Endothelial cell of umbilical vein (primary cell): ENCODE data around the gene TOLLIP. TPM values are rescaled to one million over a fixed set of nuclear protein-coding genes. Genes with fewer than 3 reads are reported as not detected.
A peak's percentile ranks its signal among the peaks of the same experiment; 100 is the strongest.

Source experiments
- BruUV-seq: library from RNA; stranded (reverse); fragments of 400-500 nt; replicated peaks from 2 replicates; lab custom pipeline; 2021; lab: Mats Ljungman, UMichigan
- CTCF ChIA-PET: fragments of 300-600, 350-600 bp; sonication (Branson Sonifier 250); formaldehyde crosslinking; loops from one replicate; lab custom pipeline; 2021; ENCODE audit warnings: antibody characterized with exemption, inconsistent platforms; lab: Charles Lee
- POLR2A ChIA-PET: fragments of 300-600, 350-600 bp; sonication (Branson Sonifier 250); formaldehyde crosslinking; loops from one replicate; lab custom pipeline; 2021; ENCODE audit warnings: antibody characterized with exemption, inconsistent platforms; lab: Charles Lee
- DNase-seq: peaks from one replicate; pipeline ENCODE4 v3.0.0-alpha.2; 2011; ENCODE audit warnings: low read depth, low spot score
- FAIRE-seq: peaks from 2 replicates; lab custom pipeline; 2011; peaks lifted over from hg19 to GRCh38; lab: Jason Lieb, UNC
- H2AFZ ChIP-seq: 2 replicates; pipeline ENCODE4 v1.6.0; 2012; ENCODE audit warnings: low read depth, low read length, control low read depth, inconsistent platforms
- H3K27ac ChIP-seq: 2 replicates; pipeline ENCODE4 v1.5.1; 2011; ENCODE audit warnings: low read depth, mild to moderate bottlenecking, control low read depth, low read length, moderate library complexity; ENCODE audit not compliant: insufficient read depth
- H3K27me3 ChIP-seq, 2 experiments: 2 replicates each; pipeline versions ENCODE4 v1.6.0 to v1.6.1; 2011; ENCODE audit warnings: low read length in 2 of 2, mixed read lengths in 1 of 2; ENCODE audit not compliant: control insufficient read depth in 2 of 2, insufficient read depth in 2 of 2
- H3K36me3 ChIP-seq, 2 experiments: 2 replicates in 1 of 2; 3 replicates in 1 of 2; pipeline ENCODE4 v1.5.1; 2011; ENCODE audit warnings: low read length in 2 of 2, mild to moderate bottlenecking in 1 of 2, moderate library complexity in 1 of 2; ENCODE audit not compliant: control insufficient read depth in 2 of 2, insufficient read depth in 2 of 2; ENCODE audit errors: extremely low read depth in 1 of 2
- H3K4me1 ChIP-seq: 3 replicates; pipeline ENCODE4 v1.5.1; 2011; ENCODE audit warnings: mild to moderate bottlenecking, low read length; ENCODE audit not compliant: control insufficient read depth, insufficient read depth; ENCODE audit errors: extremely low read depth
- H3K4me2 ChIP-seq: 2 replicates; pipeline ENCODE4 v1.6.1; 2011; ENCODE audit warnings: low read length, control low read depth, mixed read lengths; ENCODE audit not compliant: insufficient read depth
- H3K4me3 ChIP-seq, 3 experiments: fragments of 200-600 bp in 1 of 3; sonication (generic), shearing (Covaris generic) in 1 of 3; replicated peaks in 1 of 3; 2 replicates each; pipeline ENCODE4 v1.5.1; 2011 to 2016; ENCODE audit warnings: control low read depth in 3 of 3, low read length in 3 of 3, mild to moderate bottlenecking in 2 of 3, inconsistent platforms in 1 of 3, low read depth in 1 of 3, moderate library complexity in 1 of 3; ENCODE audit not compliant: insufficient read depth in 1 of 3
- H3K79me2 ChIP-seq: 2 replicates; pipeline ENCODE4 v1.6.0; 2012; ENCODE audit warnings: low read length, inconsistent platforms; ENCODE audit not compliant: control insufficient read depth, insufficient read depth
- H3K9ac ChIP-seq: replicated peaks from 2 replicates; pipeline ENCODE3; 2011; ENCODE audit warnings: low read length, control low read depth; ENCODE audit not compliant: insufficient read depth; ENCODE audit errors: extremely low read depth
- H3K9me1 ChIP-seq: replicated peaks from 3 replicates; pipeline ENCODE4 v1.6.0; 2011; ENCODE audit warnings: mild to moderate bottlenecking, low read length; ENCODE audit not compliant: control insufficient read depth, insufficient read depth; ENCODE audit errors: extremely low read depth
- H3K9me3 ChIP-seq: replicated peaks from 2 replicates; pipeline ENCODE4 v1.5.1; 2012; ENCODE audit warnings: low read length, inconsistent platforms; ENCODE audit not compliant: control insufficient read depth, insufficient read depth
- H4K20me1 ChIP-seq: replicated peaks from 2 replicates; pipeline ENCODE3; 2011; ENCODE audit warnings: mild to moderate bottlenecking, low read length; ENCODE audit not compliant: control insufficient read depth, insufficient read depth; ENCODE audit errors: extremely low read depth
- CTCF ChIP-seq, 2 donors: IDR thresholded peaks; 1 replicate in 1 of 2; 2 replicates in 1 of 2; pipeline ENCODE4 v1.5.1; 2011; ENCODE audit warnings: low read length in 2 of 2, mild to moderate bottlenecking in 2 of 2, moderate library complexity in 2 of 2, control low read depth in 1 of 2, inconsistent platforms in 1 of 2, low read depth in 1 of 2; ENCODE audit not compliant: insufficient read depth in 1 of 2; ENCODE audit errors: extremely low read depth in 1 of 2
- EZH2 ChIP-seq: IDR thresholded peaks from 2 replicates; pipeline ENCODE4 v1.6.1; 2012; ENCODE audit warnings: borderline replicate concordance, low read depth, mild to moderate bottlenecking, moderate library complexity, low read length, inconsistent platforms; ENCODE audit not compliant: severe bottlenecking
- FOS ChIP-seq: IDR thresholded peaks from 2 replicates; pipeline ENCODE4 v1.6.1; 2011; ENCODE audit warnings: mild to moderate bottlenecking, low read length, moderate library complexity, borderline replicate concordance; ENCODE audit not compliant: insufficient read depth
- GATA2 ChIP-seq: IDR thresholded peaks from 2 replicates; pipeline ENCODE4 v1.7.0; 2011; ENCODE audit warnings: low read depth, mild to moderate bottlenecking, moderate library complexity, mixed read lengths, low read length; ENCODE audit not compliant: insufficient read length, insufficient read depth
- JUN ChIP-seq: IDR thresholded peaks from 2 replicates; pipeline ENCODE4 v1.6.1; 2011; ENCODE audit warnings: borderline replicate concordance, low read depth; ENCODE audit not compliant: insufficient read length, insufficient read depth
- MAX ChIP-seq: IDR thresholded peaks from 2 replicates; pipeline ENCODE4 v1.6.1; 2011; ENCODE audit not compliant: insufficient read depth, insufficient read length
- MYC ChIP-seq: IDR thresholded peaks from one replicate; pipeline ENCODE4 v1.6.1; 2011; ENCODE audit warnings: mild to moderate bottlenecking, low read depth, low read length
- POLR2A ChIP-seq: IDR thresholded peaks from 2 replicates; pipeline ENCODE4 v1.6.1; 2012; ENCODE audit warnings: low read depth, mild to moderate bottlenecking, control low read depth, low read length
- POLR2AphosphoS5 ChIP-seq: IDR thresholded peaks from 2 replicates; pipeline ENCODE4 v1.6.1; 2012; ENCODE audit warnings: low read depth, mild to moderate bottlenecking, control low read depth, low read length, moderate library complexity; ENCODE audit not compliant: insufficient read depth
- dilution Hi-C: fragments of 300-500 bp; cut with MboI; formaldehyde crosslinking; loops from one replicate; pipeline ENCODE4 v1.15.0; 2019; ENCODE audit warnings: low sequenced_read_pairs; ENCODE audit not compliant: extremely low pct_ligation_motif_present
- intact Hi-C: fragments of 100-400 bp; cut with micrococcal nuclease; formaldehyde crosslinking; loops from one replicate; pipeline ENCODE4 v1.10.0; 2022
- polyA plus RNA-seq, 4 experiments: library from polyadenylated mRNA; depleted of rRNA in 3 of 4; stranded (reverse) in 3 of 4; unstranded in 1 of 4; fragments of >200 nt; gene quantifications; 2 replicates each; pipeline versions ENCODE4 v1.2.1 to v1.2.3, GENCODE V29; 2011 to 2012; ENCODE audit warnings: missing spikeins in 1 of 4
- total RNA-seq: library from RNA; stranded (reverse); gene quantifications from 2 replicates; pipeline ENCODE4 v1.2.3, GENCODE V29; 2021

The TOLLIP gene
- total and polyA plus RNA-seq, 2 donors (not counting 3 experiments of a cell fraction or from before 2014, with no cell fraction given), result 49.6 to 64.8 TPM

GRCh38 chr11:1281974-1282365, 27.5 kb downstream of the TOLLIP start:
- no peak overlapping the region for H3K9ac ChIP-seq
- H3K4me3 ChIP-seq, result no peak overlapping the region
- DNase-seq (no peak), FAIRE-seq (peak; percentile 91)
- H3K79me2 ChIP-seq, result no peaks in the 10 kb centered on the region
- dilution Hi-C loops, result no loop called here
- no peaks in the 10 kb centered on the region for H3K27me3 ChIP-seq
- CTCF ChIA-PET, result no interaction called here
- H4K20me1 ChIP-seq, result no peaks in the 10 kb centered on the region
- POLR2A ChIA-PET, result no interaction called here
- peaks cover 3 to 42% of the 10 kb centered on the region in 2 experiments for H3K36me3 ChIP-seq
- intact Hi-C loops, result no loop called here
- H3K4me2 ChIP-seq, result no peak overlapping the region
- peaks cover 6% of the 10 kb centered on the region for H3K4me1 ChIP-seq
- H3K9me1 ChIP-seq, result no peaks in the 10 kb centered on the region
- no peak overlapping the region for H3K27ac ChIP-seq
- H3K9me3 ChIP-seq, result no peaks in the 10 kb centered on the region
- H2AFZ ChIP-seq, result no peak overlapping the region
- no TSS peak for BruUV-seq
- TF ChIP-seq POLR2A, result no peak

GRCh38 chr11:1281326-1281973, 28.0 kb downstream of the TOLLIP start:
- no peaks in the 10 kb centered on the region for H3K9me1 ChIP-seq
- H3K4me1 ChIP-seq, result peaks cover 6% of the 10 kb centered on the region
- no peaks in the 10 kb centered on the region for H3K27me3 ChIP-seq
- FAIRE-seq (no peak), DNase-seq (no peak)
- no peak overlapping the region for H2AFZ ChIP-seq
- no peaks in the 10 kb centered on the region for H3K9me3 ChIP-seq
- H3K79me2 ChIP-seq, result no peaks in the 10 kb centered on the region
- dilution Hi-C loops, result no loop called here
- H3K9ac ChIP-seq, result no peak overlapping the region
- POLR2A ChIA-PET, result no interaction called here
- H3K4me2 ChIP-seq, result no peak overlapping the region
- intact Hi-C loops, result no loop called here
- H3K27ac ChIP-seq, result no peak overlapping the region
- CTCF ChIA-PET, result no interaction called here
- H3K4me3 ChIP-seq, result no peak overlapping the region
- peaks cover 3 to 44% of the 10 kb centered on the region in 2 experiments for H3K36me3 ChIP-seq
- no peaks in the 10 kb centered on the region for H4K20me1 ChIP-seq
- TF ChIP-seq FOS, result no peak
- TF ChIP-seq POLR2A, result no peak
- no peak for TF ChIP-seq MAX
- no peak for TF ChIP-seq CTCF (IDR thresholded peaks at IDR 0.05; ENCODE audit: extremely low read depth in 1 of 2, insufficient read depth in 1 of 2, low read depth in 1 of 2, low read length in 2 of 2)
- no peak for TF ChIP-seq MYC
- TF ChIP-seq EZH2, result no peak
- TF ChIP-seq GATA2, result no peak
- no peak for TF ChIP-seq POLR2AphosphoS5
- no peak for TF ChIP-seq JUN
- BruUV-seq, result no TSS peak
